Right atrium auricular region (tissue), 2 donors: ENCODE results near the gene SYT7. TPM values are rescaled to one million over a fixed set of nuclear protein-coding genes. Genes with fewer than 3 reads are reported as not detected.

Source experiments
- DNase-seq: peaks from one replicate; pipeline ENCODE4 v3.0.0-alpha.2; 2019; ENCODE audit warnings: low spot score
- H3K27ac ChIP-seq, 2 donors: fragments of 200-600 bp; sonication (generic); 1 replicate in 1 of 2; 2 replicates in 1 of 2; pipeline ENCODE4 v1.5.1; 2016 to 2019
- H3K27me3 ChIP-seq, 2 donors: fragments of 200-600 bp; sonication (generic); one replicate each; pipeline versions ENCODE4 v1.5.1 to v1.6.0; 2017 to 2019
- H3K36me3 ChIP-seq: fragments of 200-600 bp; sonication (generic); one replicate; pipeline ENCODE4 v1.5.1; 2016
- H3K4me1 ChIP-seq, 2 donors: fragments of 200-600 bp; sonication (generic); one replicate each; pipeline versions ENCODE4 v1.5.1 to v1.6.0; 2017 to 2019
- H3K4me3 ChIP-seq, 2 donors: fragments of 200-600 bp; sonication (generic); 1 replicate in 1 of 2; 2 replicates in 1 of 2; pipeline ENCODE4 v1.5.1; 2017 to 2019; ENCODE audit warnings: mild to moderate bottlenecking in 1 of 2, moderate library complexity in 1 of 2
- H3K9me3 ChIP-seq, 2 donors: fragments of 200-600 bp; sonication (generic); one replicate each; pipeline ENCODE4 v1.5.1; 2019
- CTCF ChIP-seq, 2 donors: fragments of 200-600 bp; sonication (generic); IDR thresholded peaks; one replicate each; pipeline ENCODE4 v1.5.1; 2019; ENCODE audit warnings: antibody characterized with exemption in 2 of 2
- total RNA-seq, 2 donors: library from RNA; depleted of rRNA; stranded (reverse); fragments of >200 nt; gene quantifications; one replicate each; pipeline ENCODE4 v1.1.0, GENCODE V29; 2016

Gene SYT7
- total RNA-seq, 2 donors from 2014 or later = 19.2 to 23.6 TPM

GRCh38 chr11:61560751-61561150 is 20.1 kb downstream of the SYT7 start:
- Histone ChIP-seq H3K4me1 (peaks cover 0 to 2% of the 10 kb centered on the region in 2 donors), H3K27me3 (no peaks in the 10 kb centered on the region), H3K36me3 (no peaks in the 10 kb centered on the region), H3K9me3 (no peaks in the 10 kb centered on the region), H3K27ac (no peak overlapping the region), H3K4me3 (no peak overlapping the region)
- no peak for DNase-seq
- TF ChIP-seq CTCF (IDR thresholded peaks at IDR 0.05) = no peak

- no peak overlapping the region for H3K27ac ChIP-seq
- no peak overlapping the region for H3K4me3 ChIP-seq
- peaks cover 0 to 44% of the 10 kb centered on the region in 2 donors for H3K4me1 ChIP-seq
- no peak for DNase-seq
- no peaks in the 10 kb centered on the region for H3K36me3 ChIP-seq
- H3K9me3 ChIP-seq = no peaks in the 10 kb centered on the region
- H3K27me3 ChIP-seq = no peaks in the 10 kb centered on the region
- no peak for TF ChIP-seq CTCF (IDR thresholded peaks at IDR 0.05)
These were observed 24.3 kb downstream of the SYT7 start for GRCh38 chr11:61556621-61557020.

GRCh38 chr11:61555978-61556377 is 24.9 kb downstream of the SYT7 start:
- no peaks in the 10 kb centered on the region for H3K9me3 ChIP-seq
- no peak overlapping the region for H3K27ac ChIP-seq
- H3K4me3 ChIP-seq = no peak overlapping the region
- H3K4me1 ChIP-seq = peaks cover 0 to 48% of the 10 kb centered on the region in 2 donors
- no peak for TF ChIP-seq CTCF (IDR thresholded peaks at IDR 0.05)
- no peaks in the 10 kb centered on the region for H3K27me3 ChIP-seq
- no peak for DNase-seq
- H3K36me3 ChIP-seq = no peaks in the 10 kb centered on the region

- peaks cover 0 to 55% of the 10 kb centered on the region in 2 donors for H3K4me1 ChIP-seq
- peak in 1 of 2 donors; percentile 38 for TF ChIP-seq CTCF (IDR thresholded peaks at IDR 0.05)
- no peak for DNase-seq
- H3K27ac ChIP-seq = no peak overlapping the region
- H3K9me3 ChIP-seq = no peaks in the 10 kb centered on the region
- no peaks in the 10 kb centered on the region for H3K36me3 ChIP-seq
- H3K4me3 ChIP-seq = peak overlapping the region in 1 of 2 donors; percentile 20
- no peaks in the 10 kb centered on the region for H3K27me3 ChIP-seq
These were observed 25.6 kb downstream of the SYT7 start for GRCh38 chr11:61555051-61555969.

GRCh38 chr11:61554172-61554988 is 26.5 kb downstream of the SYT7 start:
- Histone ChIP-seq H3K4me1 (peaks cover 0 to 64% of the 10 kb centered on the region in 2 donors), H3K36me3 (no peaks in the 10 kb centered on the region), H3K4me3 (no peak overlapping the region), H3K27ac (no peak overlapping the region), H3K27me3 (no peaks in the 10 kb centered on the region), H3K9me3 (no peaks in the 10 kb centered on the region)
- DNase-seq = no peak
- no peak for TF ChIP-seq CTCF (IDR thresholded peaks at IDR 0.05)
